ENCODE results near the gene SIRPB2. TPM values are rescaled to one million over a fixed set of nuclear protein-coding genes. Genes with fewer than 3 reads are reported as not detected.

Gene SIRPB2
- total RNA-seq, 1 donor from 2014 or later = not detected

DNA sequence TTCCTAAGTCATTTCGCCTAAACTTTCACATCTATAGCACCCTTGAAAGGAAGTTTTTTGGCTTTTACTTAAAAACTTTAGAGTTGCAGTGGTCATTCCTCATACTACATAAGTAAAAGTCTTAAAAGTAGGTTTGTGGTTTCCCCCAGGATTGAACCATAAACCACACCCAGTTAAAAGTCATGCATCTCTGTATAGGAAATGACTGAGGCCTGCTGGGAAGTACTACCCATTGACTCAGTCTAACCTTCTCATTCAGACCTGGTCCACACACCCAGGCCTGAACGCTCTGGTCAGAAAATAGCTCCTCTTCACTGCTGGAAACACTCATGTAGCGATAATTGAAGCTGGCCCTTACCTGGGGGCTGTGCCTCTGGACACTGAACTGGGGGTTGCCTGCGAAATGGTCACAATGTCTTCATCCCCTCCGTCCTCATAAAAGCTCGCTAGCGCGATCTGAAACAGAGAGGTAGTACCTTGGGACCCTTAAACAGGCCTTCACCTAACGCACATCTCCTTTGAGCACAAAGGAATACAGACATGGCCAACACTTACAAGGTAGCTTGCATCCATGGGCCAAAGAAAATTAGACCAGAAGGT, 27.1 kb downstream of the SIRPB2 start:
- peaks cover 10% of the 10 kb centered on the region for H3K4me1 Mint-ChIP-seq (ENCODE audit: low read depth, unreplicated experiment)
- no peaks in the 10 kb centered on the region for H3K36me3 Mint-ChIP-seq (ENCODE audit: unreplicated experiment)
- no peak for DNase-seq
- no peak overlapping the region for H3K4me3 Mint-ChIP-seq (ENCODE audit: unreplicated experiment)
- H3K27me3 Mint-ChIP-seq (ENCODE audit: unreplicated experiment) = peaks cover 2% of the 10 kb centered on the region
- no peak overlapping the region for H3K27ac Mint-ChIP-seq (ENCODE audit: unreplicated experiment)
- TF ChIP-seq, protein P1, sequence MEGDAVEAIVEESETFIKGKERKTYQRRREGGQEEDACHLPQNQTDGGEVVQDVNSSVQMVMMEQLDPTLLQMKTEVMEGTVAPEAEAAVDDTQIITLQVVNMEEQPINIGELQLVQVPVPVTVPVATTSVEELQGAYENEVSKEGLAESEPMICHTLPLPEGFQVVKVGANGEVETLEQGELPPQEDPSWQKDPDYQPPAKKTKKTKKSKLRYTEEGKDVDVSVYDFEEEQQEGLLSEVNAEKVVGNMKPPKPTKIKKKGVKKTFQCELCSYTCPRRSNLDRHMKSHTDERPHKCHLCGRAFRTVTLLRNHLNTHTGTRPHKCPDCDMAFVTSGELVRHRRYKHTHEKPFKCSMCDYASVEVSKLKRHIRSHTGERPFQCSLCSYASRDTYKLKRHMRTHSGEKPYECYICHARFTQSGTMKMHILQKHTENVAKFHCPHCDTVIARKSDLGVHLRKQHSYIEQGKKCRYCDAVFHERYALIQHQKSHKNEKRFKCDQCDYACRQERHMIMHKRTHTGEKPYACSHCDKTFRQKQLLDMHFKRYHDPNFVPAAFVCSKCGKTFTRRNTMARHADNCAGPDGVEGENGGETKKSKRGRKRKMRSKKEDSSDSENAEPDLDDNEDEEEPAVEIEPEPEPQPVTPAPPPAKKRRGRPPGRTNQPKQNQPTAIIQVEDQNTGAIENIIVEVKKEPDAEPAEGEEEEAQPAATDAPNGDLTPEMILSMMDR (IDR thresholded peaks at IDR 0.05; ENCODE audit: partially characterized antibody, unreplicated experiment) = no peak
- peaks cover 8% of the 10 kb centered on the region for H3K9me3 Mint-ChIP-seq (ENCODE audit: unreplicated experiment)

- DNase-seq = no peak
- Mint-ChIP-seq H3K27ac (ENCODE audit: unreplicated experiment) (no peak overlapping the region), H3K4me1 (ENCODE audit: low read depth, unreplicated experiment) (peaks cover 10% of the 10 kb centered on the region), H3K4me3 (ENCODE audit: unreplicated experiment) (no peak overlapping the region), H3K9me3 (ENCODE audit: unreplicated experiment) (peaks cover 6% of the 10 kb centered on the region), H3K36me3 (ENCODE audit: unreplicated experiment) (no peaks in the 10 kb centered on the region), H3K27me3 (ENCODE audit: unreplicated experiment) (peaks cover 2% of the 10 kb centered on the region)
- TF ChIP-seq, protein P1 (IDR thresholded peaks at IDR 0.05; ENCODE audit: partially characterized antibody, unreplicated experiment) = no peak
These were observed 28.4 kb downstream of the SIRPB2 start for GRCh38 chr20:1462834-1463233.

DNA sequence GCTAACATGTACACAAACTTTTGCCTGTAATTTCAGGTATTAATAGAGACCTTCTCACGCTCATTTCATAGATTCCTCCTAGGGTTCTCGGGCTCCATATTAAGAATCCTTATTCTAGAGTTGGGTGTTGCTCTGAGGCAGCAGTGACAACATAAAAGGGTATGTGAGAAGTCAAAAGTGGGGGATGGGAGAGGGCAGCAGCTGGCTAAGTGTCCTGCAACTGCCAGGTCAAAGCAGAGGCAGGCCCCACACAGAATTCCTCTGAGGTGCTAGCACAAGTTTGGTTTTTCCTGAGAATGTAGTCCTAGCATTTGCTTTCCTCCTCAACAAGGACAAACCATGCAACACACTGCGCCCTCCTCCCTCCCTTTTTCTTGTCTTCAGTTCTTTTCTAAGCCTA, 29.2 kb downstream of the SIRPB2 start:
- peaks cover 2% of the 10 kb centered on the region for H3K27me3 Mint-ChIP-seq (ENCODE audit: unreplicated experiment)
- H3K9me3 Mint-ChIP-seq (ENCODE audit: unreplicated experiment) = peaks cover under 1% of the 10 kb centered on the region
- H3K27ac Mint-ChIP-seq (ENCODE audit: unreplicated experiment) = no peak overlapping the region
- TF ChIP-seq, protein P1 (IDR thresholded peaks at IDR 0.05; ENCODE audit: partially characterized antibody, unreplicated experiment) = no peak
- H3K4me1 Mint-ChIP-seq (ENCODE audit: low read depth, unreplicated experiment) = peaks cover 2% of the 10 kb centered on the region
- H3K36me3 Mint-ChIP-seq (ENCODE audit: unreplicated experiment) = no peaks in the 10 kb centered on the region
- H3K4me3 Mint-ChIP-seq (ENCODE audit: unreplicated experiment) = no peak overlapping the region
- no peak for DNase-seq

DNA sequence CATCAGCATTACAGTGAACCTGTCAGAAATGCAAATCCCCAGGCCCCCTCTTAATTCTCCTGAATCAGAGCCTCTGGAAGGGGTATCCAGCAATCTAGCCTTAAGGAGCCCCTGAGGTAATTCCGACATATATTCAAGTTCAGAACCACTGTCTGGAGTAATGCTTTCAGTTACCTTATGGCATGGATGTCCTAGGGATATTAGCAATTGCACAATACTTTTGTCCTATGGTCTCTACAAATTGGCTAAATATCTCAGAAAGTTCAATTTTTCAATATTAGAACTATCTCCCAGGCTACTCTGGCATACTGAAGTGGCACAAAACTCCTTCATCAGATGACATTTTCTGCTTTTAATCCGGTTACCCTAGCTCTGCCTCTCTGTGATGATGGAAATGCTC, 30.9 kb downstream of the SIRPB2 start:
- TF ChIP-seq, protein P1 (IDR thresholded peaks at IDR 0.05; ENCODE audit: partially characterized antibody, unreplicated experiment) = no peak
- H3K4me1 Mint-ChIP-seq (ENCODE audit: low read depth, unreplicated experiment) = peaks cover 2% of the 10 kb centered on the region
- H3K27ac Mint-ChIP-seq (ENCODE audit: unreplicated experiment) = no peak overlapping the region
- no peaks in the 10 kb centered on the region for H3K9me3 Mint-ChIP-seq (ENCODE audit: unreplicated experiment)
- peaks cover 2% of the 10 kb centered on the region for H3K27me3 Mint-ChIP-seq (ENCODE audit: unreplicated experiment)
- H3K36me3 Mint-ChIP-seq (ENCODE audit: unreplicated experiment) = no peaks in the 10 kb centered on the region
- no peak overlapping the region for H3K4me3 Mint-ChIP-seq (ENCODE audit: unreplicated experiment)
- no peak for DNase-seq

- no peak overlapping the region for H3K4me3 Mint-ChIP-seq (ENCODE audit: unreplicated experiment)
- H3K27ac Mint-ChIP-seq (ENCODE audit: unreplicated experiment) = no peak overlapping the region
- peaks cover 14% of the 10 kb centered on the region for H3K36me3 Mint-ChIP-seq (ENCODE audit: unreplicated experiment)
- TF ChIP-seq, protein P1 (IDR thresholded peaks at IDR 0.05; ENCODE audit: partially characterized antibody, unreplicated experiment) = no peak
- DNase-seq = no peak
- peaks cover 2% of the 10 kb centered on the region for H3K4me1 Mint-ChIP-seq (ENCODE audit: low read depth, unreplicated experiment)
- peaks cover 2% of the 10 kb centered on the region for H3K27me3 Mint-ChIP-seq (ENCODE audit: unreplicated experiment)
- H3K9me3 Mint-ChIP-seq (ENCODE audit: unreplicated experiment) = no peaks in the 10 kb centered on the region
These were observed 33.2 kb downstream of the SIRPB2 start for GRCh38 chr20:1457992-1458391.

All from glutamatergic neuron (in vitro differentiated cells).